A172 (cell line): ENCODE measurements around the gene MPHOSPH6. TPM values are rescaled to one million over a fixed set of nuclear protein-coding genes. Genes with fewer than 3 reads are reported as not detected.
A peak's percentile ranks its signal among the peaks of the same experiment; 100 is the strongest.
"Not testable (repeated sequence)": the region's sequence is repeated elsewhere in the genome, so short reads cannot be mapped to it uniquely, and the experiment has no call there.

ENCODE experiments used
- DNase-seq: peaks from one replicate; pipeline ENCODE4 v3.0.0-alpha.2; 2015; ENCODE audit warnings: low spot score
- total RNA-seq: library from RNA; depleted of rRNA; stranded (reverse); fragments of >200 nt; shearing (Covaris generic); gene quantifications from 2 replicates; pipeline ENCODE4 v1.2.3, GENCODE V29; 2014; rRNA removed

MPHOSPH6 gene
- 95.9 and 115 TPM in 2 replicates for total RNA-seq

- peak; percentile 73 for DNase-seq
Measured at GRCh38 chr16:82169861-82170845, at the start of gene MPHOSPH6. MPHOSPH6 (minus strand) TSS chr16:82170224; CDS start chr16:82170175, 49 bp downstream.

- no peak for DNase-seq
Measured at GRCh38 chr16:82219298-82219697, 49.3 kb upstream of the MPHOSPH6 start.

- not testable (repeated sequence) for DNase-seq
Measured at GRCh38 chr16:82209314-82209713, 39.3 kb upstream of the MPHOSPH6 start.

GRCh38 chr16:82203198-82203597 lies 33.2 kb upstream of the MPHOSPH6 start:
- no peak for DNase-seq

GRCh38 chr16:82201926-82202325 lies 31.9 kb upstream of the MPHOSPH6 start:
- DNase-seq: no peak

- peak; percentile 1 for DNase-seq
Measured at GRCh38 chr16:82201351-82201750, 31.3 kb upstream of the MPHOSPH6 start.

- no peak for DNase-seq
Measured at GRCh38 chr16:82199209-82199608, 29.2 kb upstream of the MPHOSPH6 start.

GRCh38 chr16:82197540-82198240 lies 27.7 kb upstream of the MPHOSPH6 start:
- DNase-seq: no peak

- DNase-seq: no peak
Measured at GRCh38 chr16:82195917-82196494, 26.0 kb upstream of the MPHOSPH6 start.

GRCh38 chr16:82194086-82194485 lies 24.1 kb upstream of the MPHOSPH6 start:
- no peak for DNase-seq

GRCh38 chr16:82192665-82193064 lies 22.6 kb upstream of the MPHOSPH6 start:
- peak; percentile 65 for DNase-seq

- DNase-seq: no peak
Measured at GRCh38 chr16:82190386-82190785, 20.4 kb upstream of the MPHOSPH6 start.

GRCh38 chr16:82187829-82188228 lies 17.8 kb upstream of the MPHOSPH6 start:
- DNase-seq: no peak

GRCh38 chr16:82185012-82185411 lies 15.0 kb upstream of the MPHOSPH6 start:
- no peak for DNase-seq

GRCh38 chr16:82184213-82184612 lies 14.2 kb upstream of the MPHOSPH6 start:
- DNase-seq: no peak

- DNase-seq: no peak
Measured at GRCh38 chr16:82183004-82183397, 13.0 kb upstream of the MPHOSPH6 start.

GRCh38 chr16:82182266-82183003 lies 12.4 kb upstream of the MPHOSPH6 start:
- DNase-seq: no peak

- DNase-seq: no peak
Measured at GRCh38 chr16:82181461-82182185, 11.6 kb upstream of the MPHOSPH6 start.

- DNase-seq: no peak
Measured at GRCh38 chr16:82178352-82178751, 8.3 kb upstream of the MPHOSPH6 start.

- no peak for DNase-seq
Measured at GRCh38 chr16:82177555-82177954, 7.5 kb upstream of the MPHOSPH6 start.

GRCh38 chr16:82176204-82176603 lies 6.2 kb upstream of the MPHOSPH6 start:
- no peak for DNase-seq
